Erythroblast (primary cell): ENCODE measurements around the gene CASZ1.

Source experiments
- GATA1 ChIP-seq: IDR thresholded peaks from 2 replicates; pipeline ENCODE4 v1.6.1; 2011; ENCODE audit warnings: low read depth, mild to moderate bottlenecking, control low read depth, low read length, moderate library complexity
- POLR2A ChIP-seq: IDR thresholded peaks from 2 replicates; pipeline ENCODE4 v1.6.1; 2011; ENCODE audit warnings: mild to moderate bottlenecking, low read length

GRCh38 chr1:10682108-10682445, 114.4 kb downstream of the CASZ1 start:
- TF ChIP-seq POLR2A (no peak), GATA1 (no peak)
